GM23338 (cell line): Measurements from ENCODE around the gene NUDT13. TPM values are rescaled to one million over a fixed set of nuclear protein-coding genes. Genes with fewer than 3 reads are reported as not detected.

Experiments
- ATAC-seq: fragments of 200-7000 bp; cut with Tn5 transposase; 3 replicates; pipeline ENCODE4 v1.9.1; 2020
- DNase-seq: peaks from one replicate; pipeline ENCODE4 v3.0.0-alpha.2; 2015; ENCODE audit warnings: low spot score
- H2AFZ ChIP-seq: fragments of 200-600 bp; sonication (generic); 2 replicates; pipeline ENCODE4 v1.8.0; 2016; ENCODE audit warnings: antibody characterized with exemption, mild to moderate bottlenecking, moderate library complexity
- H3F3A ChIP-seq: fragments of 200-600 bp; sonication (generic); replicated peaks from 2 replicates; pipeline ENCODE4 v1.8.0; 2017; ENCODE audit warnings: antibody characterized with exemption, mixed run types, low read depth
- H3K27ac ChIP-seq: fragments of 200-600 bp; sonication (generic); 2 replicates; pipeline ENCODE4 v1.6.1; 2016; ENCODE audit warnings: low read depth
- H3K27me3 ChIP-seq: fragments of 200-600 bp; sonication (generic); 2 replicates; pipeline ENCODE4 v1.8.0; 2016; ENCODE audit warnings: mild to moderate bottlenecking, mixed run types, moderate library complexity; ENCODE audit not compliant: insufficient read depth
- H3K36me3 ChIP-seq: fragments of 200-600 bp; sonication (generic); 2 replicates; pipeline ENCODE4 v1.8.0; 2016; ENCODE audit warnings: mild to moderate bottlenecking; ENCODE audit not compliant: insufficient read depth
- H3K4me1 ChIP-seq: fragments of 200-600 bp; sonication (generic); 2 replicates; pipeline ENCODE4 v1.8.0; 2016; ENCODE audit warnings: mild to moderate bottlenecking, moderate library complexity; ENCODE audit not compliant: insufficient read depth
- H3K4me2 ChIP-seq: fragments of 200-600 bp; sonication (generic); 2 replicates; pipeline ENCODE4 v1.7.1; 2017; ENCODE audit warnings: mixed run types
- H3K4me3 ChIP-seq: fragments of 200-600 bp; sonication (generic); 2 replicates; pipeline ENCODE4 v1.6.1; 2016; ENCODE audit warnings: mixed run types
- H3K79me2 ChIP-seq: fragments of 200-600 bp; sonication (generic); replicated peaks from 2 replicates; pipeline ENCODE4 v1.8.0; 2017; ENCODE audit warnings: mild to moderate bottlenecking; ENCODE audit not compliant: insufficient read depth
- H3K9me2 ChIP-seq: fragments of 200-600 bp; sonication (generic); 2 replicates; pipeline ENCODE4 v1.8.0; 2017; ENCODE audit not compliant: insufficient read depth
- H4K20me1 ChIP-seq: fragments of 200-600 bp; sonication (generic); replicated peaks from 2 replicates; pipeline ENCODE4 v1.8.0; 2017; ENCODE audit warnings: mild to moderate bottlenecking; ENCODE audit not compliant: insufficient read depth
- H3K27ac Mint-ChIP-seq: 2 replicates; pipeline ENCODE4 v1.8.0; 2020; ENCODE audit warnings: inconsistent platforms, mild to moderate bottlenecking, moderate library complexity, mixed read lengths
- H3K27me3 Mint-ChIP-seq: 3 replicates; pipeline ENCODE4 v1.8.0; 2022; ENCODE audit warnings: low read depth, mild to moderate bottlenecking, moderate library complexity, mixed read lengths, inconsistent platforms; ENCODE audit not compliant: insufficient read depth, poor library complexity
- H3K36me3 Mint-ChIP-seq: 3 replicates; pipeline ENCODE4 v1.8.0; 2021; ENCODE audit warnings: low read depth, mild to moderate bottlenecking, inconsistent platforms, moderate library complexity, mixed read lengths
- H3K4me1 Mint-ChIP-seq: 3 replicates; pipeline ENCODE4 v1.8.0; 2020; ENCODE audit warnings: mild to moderate bottlenecking, inconsistent platforms, mixed read lengths
- H3K4me3 Mint-ChIP-seq: 3 replicates; pipeline ENCODE4 v1.8.0; 2021; ENCODE audit warnings: moderate library complexity, mild to moderate bottlenecking, inconsistent platforms, mixed read lengths
- H3K9me3 Mint-ChIP-seq: 3 replicates; pipeline ENCODE4 v1.8.0; 2020; ENCODE audit warnings: moderate library complexity, mild to moderate bottlenecking, inconsistent platforms, mixed read lengths
- ETS1 ChIP-seq: IDR thresholded peaks from 2 replicates; pipeline ENCODE4 v1.6.1; 2016; ENCODE audit warnings: antibody characterized with exemption
- EZH2 ChIP-seq: fragments of 200-600 bp; sonication (generic); IDR thresholded peaks from one replicate; pipeline ENCODE4 v1.8.0; 2017; ENCODE audit warnings: antibody characterized with exemption, mild to moderate bottlenecking, low read depth; ENCODE audit not compliant: unreplicated experiment
- JUNB ChIP-seq: IDR thresholded peaks from one replicate; pipeline ENCODE4 v1.6.1; 2016; ENCODE audit warnings: antibody characterized with exemption; ENCODE audit not compliant: unreplicated experiment
- STAT1 ChIP-seq: IDR thresholded peaks from one replicate; pipeline ENCODE4 v1.6.1; 2016; ENCODE audit warnings: antibody characterized with exemption; ENCODE audit not compliant: unreplicated experiment
- ZNF114 ChIP-seq: fragments of 250-450 bp; sonication (Bioruptor Pico); IDR thresholded peaks from 2 replicates; pipeline ENCODE4 v1.5.0; 2020; ENCODE audit warnings: mild to moderate bottlenecking, moderate library complexity
- ZNF331 ChIP-seq: fragments of 250-450 bp; sonication (Bioruptor Pico); IDR thresholded peaks from 2 replicates; pipeline ENCODE4 v1.5.0; 2020; ENCODE audit warnings: low read depth, mild to moderate bottlenecking, moderate library complexity
- polyA plus RNA-seq: library from polyadenylated mRNA; unstranded; fragments of >200 nt; fragmentation: Nextera tagmentation; extraction: Ambion mirVana; gene quantifications from 2 replicates; pipeline ENCODE4 v1.2.1, GENCODE V29; 2016
- small RNA-seq: library from RNA; depleted of rRNA; stranded (forward); fragments of <200 nt; gene quantifications from one replicate; pipeline ENCODE3, GENCODE V24; 2014; ENCODE audit warnings: low replicate concordance
- total RNA-seq: library from RNA; depleted of rRNA; stranded (reverse); fragments of >200 nt; shearing (Covaris generic); gene quantifications from 2 replicates; pipeline ENCODE4 v1.2.3, GENCODE V29; 2014; rRNA removed
- TF ChIP-seq, protein P1 (sequence below): IDR thresholded peaks from one replicate; pipeline ENCODE4 v1.6.1; 2018; ENCODE audit warnings: antibody characterized with exemption; ENCODE audit not compliant: unreplicated experiment
- TF ChIP-seq, protein P2 (sequence below), 2 experiments: fragments of 200-600 bp in 1 of 2; sonication (generic) in 1 of 2; conservative IDR thresholded peaks; 2 replicates each; pipeline versions ENCODE4 v1.5.1 to v1.6.1; 2016 to 2017; ENCODE audit warnings: antibody characterized with exemption in 2 of 2, low read depth in 2 of 2, mild to moderate bottlenecking in 2 of 2, moderate library complexity in 1 of 2

The NUDT13 gene
- total and polyA plus RNA-seq, 2 experiments from 2014 or later, result 1.4 to 2.2 TPM

DNA sequence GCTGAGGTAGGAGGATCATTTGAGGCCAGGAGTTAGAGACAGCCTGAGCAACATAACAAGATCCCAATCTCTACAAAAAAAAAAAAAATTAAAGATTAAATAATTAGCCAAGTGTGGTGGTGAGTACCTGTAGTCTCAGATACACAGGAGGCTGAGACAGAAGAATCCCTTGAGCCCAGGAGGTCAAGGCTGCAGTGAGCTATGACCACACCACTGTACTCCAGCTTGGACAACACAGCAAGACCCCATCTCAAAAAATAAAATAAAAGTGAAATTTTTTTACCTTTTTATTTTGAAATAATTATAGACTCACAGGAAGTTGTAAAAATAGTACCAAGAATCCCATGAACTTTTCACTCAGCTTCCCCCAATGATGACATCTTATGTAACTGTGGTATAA is 62.6 kb downstream of the NUDT13 start:
- Histone ChIP-seq H3K4me3 (no peak overlapping the region), H2AFZ (no peak overlapping the region), H3K9me2 (no peaks in the 10 kb centered on the region), H3K36me3 (peaks cover 3% of the 10 kb centered on the region; the same call in 1 of the 2 replicates), H3K4me2 (no peak overlapping the region), H3K27ac (no peak overlapping the region), H3F3A (peaks cover 4% of the 10 kb centered on the region; the same call in 1 of the 2 replicates), H3K79me2 (peaks cover 13% of the 10 kb centered on the region), H3K4me1 (no peaks in the 10 kb centered on the region), H4K20me1 (peaks cover 3% of the 10 kb centered on the region; the same call in 1 of the 2 replicates), H3K27me3 (no peaks in the 10 kb centered on the region)
- Mint-ChIP-seq H3K4me1 (peaks cover 3% of the 10 kb centered on the region; the same call in 1 of the 3 replicates), H3K9me3 (no peaks in the 10 kb centered on the region), H3K4me3 (no peak overlapping the region), H3K27ac (no peak overlapping the region), H3K36me3 (peaks cover 12% of the 10 kb centered on the region; the same call in 2 of the 3 replicates), H3K27me3 (no peaks in the 10 kb centered on the region)
- DNase-seq (no peak), ATAC-seq (no peak)
- TF ChIP-seq JUNB, result no peak
- TF ChIP-seq, protein P1, sequence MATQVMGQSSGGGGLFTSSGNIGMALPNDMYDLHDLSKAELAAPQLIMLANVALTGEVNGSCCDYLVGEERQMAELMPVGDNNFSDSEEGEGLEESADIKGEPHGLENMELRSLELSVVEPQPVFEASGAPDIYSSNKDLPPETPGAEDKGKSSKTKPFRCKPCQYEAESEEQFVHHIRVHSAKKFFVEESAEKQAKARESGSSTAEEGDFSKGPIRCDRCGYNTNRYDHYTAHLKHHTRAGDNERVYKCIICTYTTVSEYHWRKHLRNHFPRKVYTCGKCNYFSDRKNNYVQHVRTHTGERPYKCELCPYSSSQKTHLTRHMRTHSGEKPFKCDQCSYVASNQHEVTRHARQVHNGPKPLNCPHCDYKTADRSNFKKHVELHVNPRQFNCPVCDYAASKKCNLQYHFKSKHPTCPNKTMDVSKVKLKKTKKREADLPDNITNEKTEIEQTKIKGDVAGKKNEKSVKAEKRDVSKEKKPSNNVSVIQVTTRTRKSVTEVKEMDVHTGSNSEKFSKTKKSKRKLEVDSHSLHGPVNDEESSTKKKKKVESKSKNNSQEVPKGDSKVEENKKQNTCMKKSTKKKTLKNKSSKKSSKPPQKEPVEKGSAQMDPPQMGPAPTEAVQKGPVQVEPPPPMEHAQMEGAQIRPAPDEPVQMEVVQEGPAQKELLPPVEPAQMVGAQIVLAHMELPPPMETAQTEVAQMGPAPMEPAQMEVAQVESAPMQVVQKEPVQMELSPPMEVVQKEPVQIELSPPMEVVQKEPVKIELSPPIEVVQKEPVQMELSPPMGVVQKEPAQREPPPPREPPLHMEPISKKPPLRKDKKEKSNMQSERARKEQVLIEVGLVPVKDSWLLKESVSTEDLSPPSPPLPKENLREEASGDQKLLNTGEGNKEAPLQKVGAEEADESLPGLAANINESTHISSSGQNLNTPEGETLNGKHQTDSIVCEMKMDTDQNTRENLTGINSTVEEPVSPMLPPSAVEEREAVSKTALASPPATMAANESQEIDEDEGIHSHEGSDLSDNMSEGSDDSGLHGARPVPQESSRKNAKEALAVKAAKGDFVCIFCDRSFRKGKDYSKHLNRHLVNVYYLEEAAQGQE, result no peak
- no peak for TF ChIP-seq ETS1
- TF ChIP-seq ZNF331 (CRISPR knock-in tag), result no peak
- TF ChIP-seq EZH2, result no peak

GRCh38 chr10:73174148-73174925 is 64.1 kb downstream of the NUDT13 start:
- TF ChIP-seq JUNB (no peak), ZNF114 (no peak), STAT1 (no peak)
- TF ChIP-seq, protein P2, sequence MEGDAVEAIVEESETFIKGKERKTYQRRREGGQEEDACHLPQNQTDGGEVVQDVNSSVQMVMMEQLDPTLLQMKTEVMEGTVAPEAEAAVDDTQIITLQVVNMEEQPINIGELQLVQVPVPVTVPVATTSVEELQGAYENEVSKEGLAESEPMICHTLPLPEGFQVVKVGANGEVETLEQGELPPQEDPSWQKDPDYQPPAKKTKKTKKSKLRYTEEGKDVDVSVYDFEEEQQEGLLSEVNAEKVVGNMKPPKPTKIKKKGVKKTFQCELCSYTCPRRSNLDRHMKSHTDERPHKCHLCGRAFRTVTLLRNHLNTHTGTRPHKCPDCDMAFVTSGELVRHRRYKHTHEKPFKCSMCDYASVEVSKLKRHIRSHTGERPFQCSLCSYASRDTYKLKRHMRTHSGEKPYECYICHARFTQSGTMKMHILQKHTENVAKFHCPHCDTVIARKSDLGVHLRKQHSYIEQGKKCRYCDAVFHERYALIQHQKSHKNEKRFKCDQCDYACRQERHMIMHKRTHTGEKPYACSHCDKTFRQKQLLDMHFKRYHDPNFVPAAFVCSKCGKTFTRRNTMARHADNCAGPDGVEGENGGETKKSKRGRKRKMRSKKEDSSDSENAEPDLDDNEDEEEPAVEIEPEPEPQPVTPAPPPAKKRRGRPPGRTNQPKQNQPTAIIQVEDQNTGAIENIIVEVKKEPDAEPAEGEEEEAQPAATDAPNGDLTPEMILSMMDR (conservative IDR thresholded peaks at IDR 0.05; ENCODE audit: low read depth in 2 of 2), result no peak
- H3K9me3 Mint-ChIP-seq, result no peaks in the 10 kb centered on the region
- H3K79me2 ChIP-seq, result peaks cover 4% of the 10 kb centered on the region
- H2AFZ ChIP-seq, result no peak overlapping the region
- H3K4me1 ChIP-seq, result no peaks in the 10 kb centered on the region
- H3K9me2 ChIP-seq, result no peaks in the 10 kb centered on the region
- no peak overlapping the region for H3K27ac ChIP-seq
- no peak overlapping the region for H3K27ac Mint-ChIP-seq
- no peak for ATAC-seq
- no peak for DNase-seq
- no peaks in the 10 kb centered on the region for H3F3A ChIP-seq
- no peak overlapping the region for H3K4me3 Mint-ChIP-seq
- peaks cover 3% of the 10 kb centered on the region; the same call in 1 of the 2 replicates for H3K36me3 ChIP-seq
- H3K36me3 Mint-ChIP-seq, result peaks cover 15% of the 10 kb centered on the region; the same call in 2 of the 3 replicates
- H3K4me3 ChIP-seq, result no peak overlapping the region
- H3K4me1 Mint-ChIP-seq, result no peaks in the 10 kb centered on the region
- H3K27me3 ChIP-seq, result no peaks in the 10 kb centered on the region
- H4K20me1 ChIP-seq, result peaks cover 3% of the 10 kb centered on the region; the same call in 1 of the 2 replicates
- H3K4me2 ChIP-seq, result no peak overlapping the region
- no peaks in the 10 kb centered on the region for H3K27me3 Mint-ChIP-seq

Small RNAs within 50 kb of the gene (small RNA-seq; reads per million reads assigned to genes)
- gene RF00019, result not detected
- 0.87 reads per million, percentile 56 among the genes with 10 or more reads in this experiment for gene SNORA11F

Other genes starting within 250 kb of the NUDT13 start
- not detected in 2 replicates for gene OIT3, start 216.7 kb upstream of the NUDT13 start, total RNA-seq
- not detected in 2 replicates for gene OIT3, start 216.7 kb upstream of the NUDT13 start, polyA plus RNA-seq
- not detected in 2 replicates for gene PLA2G12B, start 155.6 kb upstream of the NUDT13 start, total RNA-seq
- gene PLA2G12B, start 155.6 kb upstream of the NUDT13 start, polyA plus RNA-seq, result not detected in 2 replicates
- 22.1 and 27.1 TPM in 2 replicates for gene P4HA1, start 13.6 kb upstream of the NUDT13 start, total RNA-seq
- gene P4HA1, start 13.6 kb upstream of the NUDT13 start, polyA plus RNA-seq, result 22.2 and 26.4 TPM in 2 replicates
- gene ECD, start 57.6 kb downstream of the NUDT13 start, total RNA-seq, result 51.5 and 56.6 TPM in 2 replicates
- 25.6 and 37.8 TPM in 2 replicates for gene ECD, start 57.6 kb downstream of the NUDT13 start, polyA plus RNA-seq
- gene FAM149B1, start 57.7 kb downstream of the NUDT13 start, total RNA-seq, result 11.2 and 13.6 TPM in 2 replicates
- 14.7 and 19.3 TPM in 2 replicates for gene FAM149B1, start 57.7 kb downstream of the NUDT13 start, polyA plus RNA-seq
- 27.8 and 33.2 TPM in 2 replicates for gene DNAJC9, start 136.8 kb downstream of the NUDT13 start, total RNA-seq
- gene DNAJC9, start 136.8 kb downstream of the NUDT13 start, polyA plus RNA-seq, result 23.6 and 31.0 TPM in 2 replicates
- 83.2 and 90.0 TPM in 2 replicates for gene MRPS16, start 142.2 kb downstream of the NUDT13 start, total RNA-seq
- 166 and 173 TPM in 2 replicates for gene MRPS16, start 142.2 kb downstream of the NUDT13 start, polyA plus RNA-seq
- 0.08 and 0.17 TPM in 2 replicates for gene CFAP70, start 248.4 kb downstream of the NUDT13 start, total RNA-seq
- 0.24 and 0.87 TPM in 2 replicates for gene CFAP70, start 248.4 kb downstream of the NUDT13 start, polyA plus RNA-seq